ENCODE results near the gene PTPRM.

PTPRM gene

DNA sequence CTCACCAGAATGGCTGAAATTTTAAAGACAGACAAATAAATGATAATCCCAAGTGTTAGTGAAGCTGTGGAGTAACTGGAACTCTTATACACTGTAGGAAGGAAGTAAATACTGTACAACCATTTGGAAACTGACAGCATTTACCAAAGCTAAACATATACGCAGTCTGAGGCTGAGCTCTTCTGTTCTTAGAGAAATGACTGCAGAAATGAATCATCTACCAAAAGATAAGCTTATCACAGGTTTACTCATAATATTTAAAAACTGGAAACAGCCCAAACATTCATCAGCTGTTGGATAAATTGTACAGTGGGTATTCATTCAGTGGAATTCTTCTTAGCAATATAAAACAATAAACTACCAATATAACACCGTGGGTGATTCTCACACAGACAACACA is 824.0 kb downstream of the PTPRM start:
- Histone ChIP-seq H3K36me3 (no peaks in the 10 kb centered on the region), H3K27me3 (no peaks in the 10 kb centered on the region), H3K27ac (no peak overlapping the region), H3K4me1 (ENCODE audit: control insufficient read depth in 1 of 2, insufficient read depth in 1 of 2, low read depth in 1 of 2, low read length in 1 of 2) (no peaks in the 10 kb centered on the region), H3K9me3 (no peaks in the 10 kb centered on the region), H3K4me3 (ENCODE audit: low read depth in 1 of 2, low read length in 1 of 2) (no peak overlapping the region)
- TF ChIP-seq, protein P1, sequence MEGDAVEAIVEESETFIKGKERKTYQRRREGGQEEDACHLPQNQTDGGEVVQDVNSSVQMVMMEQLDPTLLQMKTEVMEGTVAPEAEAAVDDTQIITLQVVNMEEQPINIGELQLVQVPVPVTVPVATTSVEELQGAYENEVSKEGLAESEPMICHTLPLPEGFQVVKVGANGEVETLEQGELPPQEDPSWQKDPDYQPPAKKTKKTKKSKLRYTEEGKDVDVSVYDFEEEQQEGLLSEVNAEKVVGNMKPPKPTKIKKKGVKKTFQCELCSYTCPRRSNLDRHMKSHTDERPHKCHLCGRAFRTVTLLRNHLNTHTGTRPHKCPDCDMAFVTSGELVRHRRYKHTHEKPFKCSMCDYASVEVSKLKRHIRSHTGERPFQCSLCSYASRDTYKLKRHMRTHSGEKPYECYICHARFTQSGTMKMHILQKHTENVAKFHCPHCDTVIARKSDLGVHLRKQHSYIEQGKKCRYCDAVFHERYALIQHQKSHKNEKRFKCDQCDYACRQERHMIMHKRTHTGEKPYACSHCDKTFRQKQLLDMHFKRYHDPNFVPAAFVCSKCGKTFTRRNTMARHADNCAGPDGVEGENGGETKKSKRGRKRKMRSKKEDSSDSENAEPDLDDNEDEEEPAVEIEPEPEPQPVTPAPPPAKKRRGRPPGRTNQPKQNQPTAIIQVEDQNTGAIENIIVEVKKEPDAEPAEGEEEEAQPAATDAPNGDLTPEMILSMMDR (IDR thresholded peaks at IDR 0.05) = no peak

DNA sequence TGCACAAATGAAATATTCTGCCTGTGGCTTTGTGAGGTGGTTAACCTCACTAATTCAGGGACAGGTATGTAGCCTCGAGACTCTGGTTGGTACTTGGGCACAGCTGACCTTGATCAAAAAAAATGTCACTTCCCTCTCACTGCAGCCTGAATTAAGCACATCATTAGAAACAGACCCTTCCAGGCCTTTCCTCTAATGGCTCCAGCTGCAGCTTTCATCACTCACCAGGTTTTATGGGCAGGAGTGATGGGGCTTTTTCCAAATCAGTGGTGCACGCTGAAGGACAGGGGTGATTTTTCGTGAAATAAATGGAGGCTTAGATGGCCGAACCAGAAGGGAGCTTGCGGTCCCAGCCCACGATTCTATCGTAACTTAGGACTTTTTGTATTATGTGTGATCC is 829.1 kb downstream of the PTPRM start:
- Histone ChIP-seq H3K4me3 (ENCODE audit: low read depth in 1 of 2, low read length in 1 of 2) (no peak overlapping the region), H3K27me3 (no peaks in the 10 kb centered on the region), H3K9me3 (no peaks in the 10 kb centered on the region), H3K4me1 (ENCODE audit: control insufficient read depth in 1 of 2, insufficient read depth in 1 of 2, low read depth in 1 of 2, low read length in 1 of 2) (no peaks in the 10 kb centered on the region), H3K27ac (no peak overlapping the region), H3K36me3 (no peaks in the 10 kb centered on the region)
- TF ChIP-seq, protein P1 (IDR thresholded peaks at IDR 0.05) = no peak

DNA sequence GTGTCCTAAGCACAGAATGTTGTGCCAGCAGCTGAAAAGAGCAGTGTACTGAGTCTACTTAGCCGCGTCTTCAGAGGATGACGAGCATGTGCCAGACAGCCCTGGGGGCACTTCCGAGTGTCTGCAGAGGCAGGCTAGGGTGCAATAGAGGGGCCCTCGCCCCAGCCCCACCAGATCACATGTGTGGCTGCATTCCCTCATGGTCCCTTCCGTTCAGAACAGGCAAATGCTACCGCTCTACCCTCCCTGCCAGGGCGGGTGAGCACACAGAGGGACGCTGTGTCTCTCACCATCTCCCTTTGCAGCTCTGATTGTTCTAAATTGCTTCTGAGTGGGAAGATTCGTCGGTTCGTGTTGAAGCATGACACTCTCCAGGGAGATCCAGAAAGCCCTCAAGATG is 829.9 kb downstream of the PTPRM start:
- Histone ChIP-seq H3K4me1 (ENCODE audit: control insufficient read depth in 1 of 2, insufficient read depth in 1 of 2, low read depth in 1 of 2, low read length in 1 of 2) (no peaks in the 10 kb centered on the region), H3K27ac (no peak overlapping the region), H3K4me3 (ENCODE audit: low read depth in 1 of 2, low read length in 1 of 2) (no peak overlapping the region), H3K9me3 (no peaks in the 10 kb centered on the region), H3K36me3 (no peaks in the 10 kb centered on the region), H3K27me3 (no peaks in the 10 kb centered on the region)
- TF ChIP-seq, protein P1 (IDR thresholded peaks at IDR 0.05) = no peak

DNA sequence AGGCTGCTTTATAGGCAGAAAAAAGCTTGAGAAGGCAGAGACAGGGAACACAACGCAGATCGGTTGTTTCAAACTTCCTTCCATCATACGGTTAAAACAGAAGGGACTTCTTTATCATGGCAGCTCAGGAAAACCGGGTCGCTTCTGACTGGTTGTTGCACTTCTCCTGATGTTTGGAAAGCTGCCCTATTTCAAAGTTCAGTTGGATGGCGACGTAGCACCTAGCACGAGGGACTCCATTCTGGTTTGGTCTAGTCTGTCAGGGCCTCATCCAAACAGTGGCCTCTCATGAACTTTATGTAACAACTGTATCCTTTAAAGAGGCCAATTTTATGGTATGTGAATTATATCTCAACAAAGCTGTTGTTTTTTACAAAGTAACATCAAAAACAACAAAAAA is 832.0 kb downstream of the PTPRM start:
- no peaks in the 10 kb centered on the region for H3K27me3 ChIP-seq
- TF ChIP-seq, protein P1 (IDR thresholded peaks at IDR 0.05) = no peak
- H3K4me1 ChIP-seq (ENCODE audit: control insufficient read depth in 1 of 2, insufficient read depth in 1 of 2, low read depth in 1 of 2, low read length in 1 of 2) = no peaks in the 10 kb centered on the region
- H3K36me3 ChIP-seq = no peaks in the 10 kb centered on the region
- no peak overlapping the region for H3K4me3 ChIP-seq (ENCODE audit: low read depth in 1 of 2, low read length in 1 of 2)
- H3K9me3 ChIP-seq = no peaks in the 10 kb centered on the region
- H3K27ac ChIP-seq = no peak overlapping the region

DNA sequence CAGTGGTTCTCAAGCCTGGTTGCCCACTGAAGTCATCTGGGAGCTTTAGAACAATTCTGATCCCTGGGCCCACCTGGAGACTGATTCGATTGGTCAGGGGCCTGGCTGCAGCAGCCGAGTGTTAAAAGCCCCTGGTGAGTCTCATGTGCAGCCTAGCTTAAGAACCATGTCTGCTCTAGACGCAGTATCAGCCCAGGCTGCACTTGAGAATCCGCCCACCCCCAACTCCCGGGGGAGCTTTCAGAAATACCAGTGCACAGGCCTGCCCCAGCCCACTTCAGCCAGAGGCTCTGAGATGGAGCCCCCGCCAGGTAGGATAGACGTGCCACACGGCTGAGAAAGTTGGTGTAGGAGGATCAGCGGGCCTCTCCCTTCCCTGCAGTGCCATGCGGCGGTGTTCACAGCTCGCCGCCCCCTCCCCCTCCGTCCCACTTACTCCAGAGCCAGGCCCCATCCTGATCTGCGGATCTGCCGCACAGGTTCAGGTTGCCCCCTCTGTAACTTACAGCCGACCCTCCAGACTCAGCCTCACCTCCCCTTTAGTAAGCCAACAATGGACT is 833.2 kb downstream of the PTPRM start:
- H3K4me3 ChIP-seq (ENCODE audit: low read depth in 1 of 2, low read length in 1 of 2) = no peak overlapping the region
- no peaks in the 10 kb centered on the region for H3K27me3 ChIP-seq
- TF ChIP-seq, protein P1 (IDR thresholded peaks at IDR 0.05) = no peak
- H3K27ac ChIP-seq = no peak overlapping the region
- no peaks in the 10 kb centered on the region for H3K4me1 ChIP-seq (ENCODE audit: control insufficient read depth in 1 of 2, insufficient read depth in 1 of 2, low read depth in 1 of 2, low read length in 1 of 2)
- no peaks in the 10 kb centered on the region for H3K36me3 ChIP-seq
- no peaks in the 10 kb centered on the region for H3K9me3 ChIP-seq

DNA sequence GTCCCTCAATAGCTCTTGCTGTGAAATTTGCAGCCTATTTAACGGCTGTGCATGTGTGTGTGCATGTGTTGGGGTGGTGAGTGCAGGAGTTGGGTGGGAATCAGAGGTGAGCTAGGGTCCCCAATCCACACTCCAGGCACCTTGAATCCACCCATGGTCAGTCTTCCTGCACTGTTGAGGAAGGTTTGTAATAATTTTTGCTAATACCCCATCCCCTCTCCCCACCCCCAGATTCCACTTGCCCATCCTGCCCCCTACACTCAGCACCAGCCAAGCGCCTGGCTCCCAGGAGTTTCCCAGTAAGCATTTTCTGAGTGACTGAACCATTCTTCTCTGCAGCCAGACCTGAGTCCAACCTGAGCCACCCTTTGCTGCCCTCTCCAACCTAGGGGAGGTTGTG is 833.7 kb downstream of the PTPRM start:
- no peaks in the 10 kb centered on the region for H3K36me3 ChIP-seq
- H3K4me1 ChIP-seq (ENCODE audit: control insufficient read depth in 1 of 2, insufficient read depth in 1 of 2, low read depth in 1 of 2, low read length in 1 of 2) = no peaks in the 10 kb centered on the region
- H3K4me3 ChIP-seq (ENCODE audit: low read depth in 1 of 2, low read length in 1 of 2) = no peak overlapping the region
- no peaks in the 10 kb centered on the region for H3K27me3 ChIP-seq
- no peaks in the 10 kb centered on the region for H3K9me3 ChIP-seq
- TF ChIP-seq, protein P1 (IDR thresholded peaks at IDR 0.05) = no peak
- no peak overlapping the region for H3K27ac ChIP-seq

Data from neutrophil (primary cell).